ENCODE results near the gene GLYR1. TPM values are rescaled to one million over a fixed set of nuclear protein-coding genes. Genes with fewer than 3 reads are reported as not detected.
A peak's percentile ranks its signal among the peaks of the same experiment; 100 is the strongest.

The GLYR1 gene
- total RNA-seq, 2 experiments from 2014 or later = 101 to 104 TPM

- H3K27me3 Mint-ChIP-seq = no peaks in the 10 kb centered on the region
- no peaks in the 10 kb centered on the region for H3K9me3 Mint-ChIP-seq
- H3K4me3 Mint-ChIP-seq = peak overlapping the region; percentile 90
- no peak for DNase-seq
- POLR2A ChIA-PET = interaction anchor here (1.1 kb wide), 1 partner anchor 33 kb away, joined by 3 read pairs; the partner anchor contains the start of gene DNAAF8
- H3K27ac Mint-ChIP-seq = peak overlapping the region; percentile 88
- peaks cover 35% of the 10 kb centered on the region for H3K4me1 Mint-ChIP-seq
- CTCF ChIA-PET = interaction anchor here (1.2 to 2.2 kb wide), 2 partner anchors 31 to 144 kb away, joined by 3 to 5 read pairs; partner anchors contain the start of gene MGRN1
- peaks cover 9% of the 10 kb centered on the region for H3K36me3 Mint-ChIP-seq (ENCODE audit: low read depth)
Measured at GRCh38 chr16:4767872-4768548, 79.1 kb downstream of the GLYR1 start.

GRCh38 chr16:4766875-4767628 is 80.0 kb downstream of the GLYR1 start, which contains the start of gene ZNF500:
TSS of gene ZNF500 (minus strand) at chr16:4767162. CDS start at chr16:4765978, 1,184 bp downstream.
- H3K4me1 Mint-ChIP-seq = peaks cover 35% of the 10 kb centered on the region
- no peaks in the 10 kb centered on the region for H3K9me3 Mint-ChIP-seq
- H3K27ac Mint-ChIP-seq = peak within 1 kb of the TSS; percentile 92
- POLR2A ChIA-PET = no interaction called here
- H3K27me3 Mint-ChIP-seq = no peaks in the 10 kb centered on the region
- CTCF ChIA-PET = no interaction called here
- H3K36me3 Mint-ChIP-seq (ENCODE audit: low read depth) = peaks cover 11% of the 10 kb centered on the region
- peak within 1 kb of the TSS; percentile 90 for H3K4me3 Mint-ChIP-seq
- peak; percentile 96 for DNase-seq

GRCh38 chr16:4765511-4766474 is 81.3 kb downstream of the GLYR1 start:
- Mint-ChIP-seq H3K36me3 (ENCODE audit: low read depth) (peaks cover 13% of the 10 kb centered on the region), H3K4me1 (peaks cover 35% of the 10 kb centered on the region), H3K4me3 (peak overlapping the region; percentile 90), H3K27ac (peak overlapping the region; percentile 91), H3K27me3 (no peaks in the 10 kb centered on the region), H3K9me3 (no peaks in the 10 kb centered on the region)
- CTCF ChIA-PET = interaction anchor here (0.7 kb wide), 1 partner anchor 126 kb away, joined by 3 read pairs; no protein-coding TSS in a partner anchor
- no peak for DNase-seq
- POLR2A ChIA-PET = no interaction called here

GRCh38 chr16:4763791-4764190 is 83.3 kb downstream of the GLYR1 start:
- no peak for DNase-seq
- H3K27me3 Mint-ChIP-seq = no peaks in the 10 kb centered on the region
- peaks cover 26% of the 10 kb centered on the region for H3K36me3 Mint-ChIP-seq (ENCODE audit: low read depth)
- H3K27ac Mint-ChIP-seq = no peak overlapping the region
- CTCF ChIA-PET = interaction anchor here (0.6 to 1.1 kb wide), 3 partner anchors 18 to 120 kb away, joined by 3 to 4 read pairs (median 3); no protein-coding TSS in a partner anchor
- POLR2A ChIA-PET = interaction anchor here (0.6 kb wide), 1 partner anchor 113 kb away, joined by 3 read pairs; no protein-coding TSS in a partner anchor
- H3K4me3 Mint-ChIP-seq = no peak overlapping the region
- H3K4me1 Mint-ChIP-seq = peaks cover 34% of the 10 kb centered on the region
- H3K9me3 Mint-ChIP-seq = no peaks in the 10 kb centered on the region

GRCh38 chr16:4762205-4762604 is 84.9 kb downstream of the GLYR1 start:
- Mint-ChIP-seq H3K27ac (no peak overlapping the region), H3K9me3 (no peaks in the 10 kb centered on the region), H3K4me1 (peaks cover 21% of the 10 kb centered on the region), H3K4me3 (no peak overlapping the region), H3K27me3 (no peaks in the 10 kb centered on the region), H3K36me3 (ENCODE audit: low read depth) (peaks cover 32% of the 10 kb centered on the region)
- no peak for DNase-seq
- ChIA-PET CTCF (interaction anchor here (0.6 to 1.4 kb wide), 2 partner anchors 8 to 28 kb away, joined by 3 read pairs; partner anchors contain the start of gene DNAAF8), POLR2A (no interaction called here)

GRCh38 chr16:4760221-4760910 is 86.7 kb downstream of the GLYR1 start:
- ChIA-PET POLR2A (no interaction called here), CTCF (interaction anchor here (0.6 to 1.6 kb wide), 2 partner anchors 21 to 26 kb away, joined by 3 to 5 read pairs; partner anchors contain the start of genes ANKS3 and DNAAF8)
- H3K9me3 Mint-ChIP-seq = peaks cover 3% of the 10 kb centered on the region
- H3K36me3 Mint-ChIP-seq (ENCODE audit: low read depth) = peaks cover 35% of the 10 kb centered on the region
- H3K27me3 Mint-ChIP-seq = no peaks in the 10 kb centered on the region
- no peak for DNase-seq
- peaks cover 9% of the 10 kb centered on the region for H3K4me1 Mint-ChIP-seq
- H3K4me3 Mint-ChIP-seq = no peak overlapping the region
- no peak overlapping the region for H3K27ac Mint-ChIP-seq

- peaks cover 43% of the 10 kb centered on the region for H3K36me3 Mint-ChIP-seq (ENCODE audit: low read depth)
- no peaks in the 10 kb centered on the region for H3K4me1 Mint-ChIP-seq
- ChIA-PET CTCF (no interaction called here), POLR2A (no interaction called here)
- H3K4me3 Mint-ChIP-seq = no peak overlapping the region
- H3K9me3 Mint-ChIP-seq = peaks cover 3% of the 10 kb centered on the region
- DNase-seq = no peak
- H3K27ac Mint-ChIP-seq = no peak overlapping the region
- H3K27me3 Mint-ChIP-seq = no peaks in the 10 kb centered on the region
Measured at GRCh38 chr16:4755687-4756086, 91.4 kb downstream of the GLYR1 start.

- Mint-ChIP-seq H3K36me3 (ENCODE audit: low read depth) (peaks cover 37% of the 10 kb centered on the region), H3K27ac (no peak overlapping the region), H3K9me3 (peaks cover 3% of the 10 kb centered on the region), H3K4me3 (no peak overlapping the region), H3K27me3 (no peaks in the 10 kb centered on the region), H3K4me1 (no peaks in the 10 kb centered on the region)
- ChIA-PET CTCF (no interaction called here), POLR2A (no interaction called here)
- no peak for DNase-seq
Measured at GRCh38 chr16:4754865-4755264, 92.2 kb downstream of the GLYR1 start.

GRCh38 chr16:4753227-4753626 is 93.9 kb downstream of the GLYR1 start:
- peaks cover 3% of the 10 kb centered on the region for H3K9me3 Mint-ChIP-seq
- peaks cover 25% of the 10 kb centered on the region for H3K36me3 Mint-ChIP-seq (ENCODE audit: low read depth)
- H3K27me3 Mint-ChIP-seq = no peaks in the 10 kb centered on the region
- ChIA-PET POLR2A (no interaction called here), CTCF (no interaction called here)
- no peak overlapping the region for H3K4me3 Mint-ChIP-seq
- no peaks in the 10 kb centered on the region for H3K4me1 Mint-ChIP-seq
- H3K27ac Mint-ChIP-seq = no peak overlapping the region
- no peak for DNase-seq
